ENCODE measurements around the gene DIP2A.

DNA sequence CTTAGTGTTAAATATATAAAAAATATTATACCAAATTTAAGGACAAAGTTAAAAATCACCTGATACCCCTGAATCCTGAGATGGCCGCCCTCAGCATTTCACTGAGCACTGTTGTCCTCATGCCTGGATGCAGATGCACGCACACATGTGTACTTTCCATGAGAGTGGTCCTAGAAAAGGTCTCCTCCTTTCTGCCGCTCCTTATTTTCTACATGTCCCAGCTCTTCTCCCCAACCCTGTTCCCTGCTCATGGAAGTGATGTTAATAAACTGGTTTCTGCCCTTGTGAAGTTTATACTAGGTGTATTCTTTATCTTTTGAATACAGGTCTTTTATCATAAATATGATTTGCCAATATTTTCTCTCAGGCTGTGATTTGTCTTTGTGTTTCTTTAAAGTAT is 32.9 kb downstream of the DIP2A start:
- TF ChIP-seq, protein P1, sequence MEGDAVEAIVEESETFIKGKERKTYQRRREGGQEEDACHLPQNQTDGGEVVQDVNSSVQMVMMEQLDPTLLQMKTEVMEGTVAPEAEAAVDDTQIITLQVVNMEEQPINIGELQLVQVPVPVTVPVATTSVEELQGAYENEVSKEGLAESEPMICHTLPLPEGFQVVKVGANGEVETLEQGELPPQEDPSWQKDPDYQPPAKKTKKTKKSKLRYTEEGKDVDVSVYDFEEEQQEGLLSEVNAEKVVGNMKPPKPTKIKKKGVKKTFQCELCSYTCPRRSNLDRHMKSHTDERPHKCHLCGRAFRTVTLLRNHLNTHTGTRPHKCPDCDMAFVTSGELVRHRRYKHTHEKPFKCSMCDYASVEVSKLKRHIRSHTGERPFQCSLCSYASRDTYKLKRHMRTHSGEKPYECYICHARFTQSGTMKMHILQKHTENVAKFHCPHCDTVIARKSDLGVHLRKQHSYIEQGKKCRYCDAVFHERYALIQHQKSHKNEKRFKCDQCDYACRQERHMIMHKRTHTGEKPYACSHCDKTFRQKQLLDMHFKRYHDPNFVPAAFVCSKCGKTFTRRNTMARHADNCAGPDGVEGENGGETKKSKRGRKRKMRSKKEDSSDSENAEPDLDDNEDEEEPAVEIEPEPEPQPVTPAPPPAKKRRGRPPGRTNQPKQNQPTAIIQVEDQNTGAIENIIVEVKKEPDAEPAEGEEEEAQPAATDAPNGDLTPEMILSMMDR (IDR thresholded peaks at IDR 0.05): no peak
- TF ChIP-seq POLR2A (IDR thresholded peaks at IDR 0.05): no peak
